OCI-LY7 (cell line): Measurements from ENCODE around the gene FAM168B. TPM values are rescaled to one million over a fixed set of nuclear protein-coding genes. Genes with fewer than 3 reads are reported as not detected.

Experiments
- BruUV-seq: library from RNA; stranded (reverse); fragments of 400-500 nt; replicated peaks from 2 replicates; lab custom pipeline; 2021; lab: Mats Ljungman, UMichigan
- CTCF ChIA-PET: fragments of 300-600 bp; sonication (Branson Sonifier 250); formaldehyde crosslinking; loops from one replicate; lab custom pipeline; 2022; ENCODE audit warnings: antibody characterized with exemption; ENCODE audit not compliant: unreplicated experiment; lab: Charles Lee
- POLR2A ChIA-PET: fragments of 300-600 bp; sonication (Branson Sonifier 250); formaldehyde crosslinking; loops from one replicate; lab custom pipeline; 2022; ENCODE audit warnings: antibody characterized with exemption; lab: Charles Lee
- DNase-seq: peaks from one replicate; pipeline ENCODE4 v3.0.0-alpha.2; 2015; ENCODE audit warnings: low spot score
- H2AFZ ChIP-seq: fragments of 200-600 bp; sonication (generic), shearing (Covaris generic); 2 replicates; pipeline ENCODE4 v1.6.1; 2014; ENCODE audit warnings: mild to moderate bottlenecking, antibody characterized with exemption, low read length, moderate library complexity
- H3K27ac ChIP-seq: fragments of 200-600 bp; sonication (generic); 2 replicates; pipeline ENCODE4 v1.5.1; 2014; ENCODE audit warnings: mixed run types, low read depth, mild to moderate bottlenecking, moderate library complexity, low read length, inconsistent platforms; ENCODE audit not compliant: poor library complexity, severe bottlenecking
- H3K36me3 ChIP-seq: fragments of 200-600 bp; sonication (generic); 2 replicates; pipeline ENCODE4 v1.6.1; 2014; ENCODE audit warnings: mild to moderate bottlenecking, antibody characterized with exemption, low read length, moderate library complexity, mixed read lengths; ENCODE audit not compliant: insufficient read depth
- H3K4me1 ChIP-seq: fragments of 200-600 bp; sonication (generic); 2 replicates; pipeline ENCODE4 v1.5.1; 2014; ENCODE audit warnings: mild to moderate bottlenecking, low read length; ENCODE audit not compliant: insufficient read depth, poor library complexity, severe bottlenecking
- H3K4me2 ChIP-seq: fragments of 200-600 bp; sonication (generic); 2 replicates; pipeline ENCODE4 v1.6.1; 2014; ENCODE audit warnings: mild to moderate bottlenecking, low read length
- H3K4me3 ChIP-seq: fragments of 200-600 bp; sonication (generic); 2 replicates; pipeline ENCODE4 v1.5.1; 2014; ENCODE audit warnings: mild to moderate bottlenecking, low read depth, low read length; ENCODE audit not compliant: poor library complexity, severe bottlenecking
- H3K79me2 ChIP-seq: fragments of 200-600 bp; sonication (generic); 2 replicates; pipeline ENCODE4 v1.6.1; 2016; ENCODE audit warnings: low read depth, mild to moderate bottlenecking, low read length, moderate library complexity, mixed read lengths; ENCODE audit not compliant: insufficient read depth
- H3K9me2 ChIP-seq: fragments of 200-600 bp; sonication (generic); 2 replicates; pipeline ENCODE4 v1.6.1; 2016; ENCODE audit warnings: mild to moderate bottlenecking, low read length, mixed read lengths; ENCODE audit not compliant: insufficient read depth
- H3K9me3 ChIP-seq: fragments of 200-600 bp; sonication (generic); 2 replicates; pipeline ENCODE4 v1.6.1; 2014; ENCODE audit warnings: mild to moderate bottlenecking, mixed run types, low read length, mixed read lengths
- H4K20me1 ChIP-seq: fragments of 200-600 bp; sonication (generic); 2 replicates; pipeline ENCODE4 v1.6.1; 2014; ENCODE audit warnings: mild to moderate bottlenecking, antibody characterized with exemption, low read length, moderate library complexity, mixed read lengths; ENCODE audit not compliant: insufficient read depth
- EZH2phosphoT487 ChIP-seq: fragments of 200-600 bp; sonication (generic); IDR thresholded peaks from 2 replicates; pipeline ENCODE4 v1.6.1; 2018; ENCODE audit warnings: low read depth, borderline replicate concordance, mild to moderate bottlenecking, mixed run types, antibody characterized with exemption, low read length, moderate library complexity, mixed read lengths
- intact Hi-C: fragments of 100-400 bp; cut with micrococcal nuclease; formaldehyde crosslinking; loops from one replicate; pipeline ENCODE4 v1.10.0; 2022; ENCODE audit not compliant: unreplicated experiment
- total RNA-seq, 2 experiments: library from RNA; depleted of rRNA in 1 of 2; stranded (reverse); fragments of >200 nt in 1 of 2; shearing (Covaris generic) in 1 of 2; gene quantifications; 2 replicates each; pipeline ENCODE4 v1.2.3, GENCODE V29; 2014 to 2022
- TF ChIP-seq, protein P1 (sequence below): fragments of 200-600 bp; sonication (generic); conservative IDR thresholded peaks from 2 replicates; pipeline ENCODE4 v1.5.1; 2014; ENCODE audit warnings: mild to moderate bottlenecking, antibody characterized with exemption, low read length, moderate library complexity, mixed read lengths

FAM168B gene
- total RNA-seq, 2 experiments from 2014 or later = 53.6 to 85.3 TPM

DNA sequence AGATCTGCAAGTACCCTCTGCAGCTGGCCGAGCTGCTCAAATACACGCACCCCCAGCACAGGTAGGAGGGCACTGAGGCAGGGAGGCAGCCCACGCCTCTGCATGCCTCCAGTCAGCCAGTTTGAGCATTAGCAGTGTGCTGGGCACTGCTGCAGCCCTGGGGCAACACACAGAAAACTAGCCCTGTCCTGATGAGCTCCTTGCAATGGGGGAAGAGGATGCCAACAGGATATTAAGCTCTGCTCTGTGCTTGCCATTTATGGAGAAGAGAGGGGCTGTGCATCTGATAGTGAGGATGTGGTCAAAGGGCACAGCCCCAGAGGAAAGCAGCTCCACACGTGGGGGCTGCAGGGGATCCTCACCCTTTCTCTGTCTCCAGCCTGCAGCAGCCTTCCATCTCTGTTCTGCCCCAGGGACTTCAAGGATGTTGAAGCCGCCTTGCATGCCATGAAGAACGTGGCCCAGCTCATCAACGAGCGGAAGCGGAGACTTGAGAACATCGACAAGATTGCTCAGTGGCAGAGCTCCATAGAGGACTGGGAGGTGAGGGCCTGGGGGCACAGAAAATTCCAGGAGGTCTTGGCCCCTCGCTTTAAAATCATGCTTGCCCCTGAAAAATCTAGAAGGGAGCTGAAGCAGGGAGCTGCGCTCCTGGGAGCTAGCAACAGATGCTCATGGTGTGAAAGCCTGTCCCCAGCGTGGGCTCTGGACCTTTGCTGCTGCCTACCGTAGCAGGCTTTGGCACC, 51.7 kb downstream of the FAM168B start:
- no TSS peak for BruUV-seq
- DNase-seq = no peak
- ChIA-PET POLR2A (interaction anchor here (0.6 kb wide), 2 partner anchors 34 to 602 kb away, joined by 3 read pairs; no protein-coding TSS in a partner anchor), CTCF (no interaction called here)
- intact Hi-C loops = no loop called here
- Histone ChIP-seq H3K4me2 (no peak overlapping the region), H3K9me3 (no peaks in the 10 kb centered on the region), H3K4me3 (no peak overlapping the region), H3K27ac (no peak overlapping the region), H4K20me1 (no peaks in the 10 kb centered on the region), H3K9me2 (no peaks in the 10 kb centered on the region), H3K36me3 (peaks cover under 1% of the 10 kb centered on the region; the same call in 1 of the 2 replicates), H2AFZ (no peak overlapping the region), H3K79me2 (no peaks in the 10 kb centered on the region), H3K4me1 (no peaks in the 10 kb centered on the region)
- TF ChIP-seq, protein P1, sequence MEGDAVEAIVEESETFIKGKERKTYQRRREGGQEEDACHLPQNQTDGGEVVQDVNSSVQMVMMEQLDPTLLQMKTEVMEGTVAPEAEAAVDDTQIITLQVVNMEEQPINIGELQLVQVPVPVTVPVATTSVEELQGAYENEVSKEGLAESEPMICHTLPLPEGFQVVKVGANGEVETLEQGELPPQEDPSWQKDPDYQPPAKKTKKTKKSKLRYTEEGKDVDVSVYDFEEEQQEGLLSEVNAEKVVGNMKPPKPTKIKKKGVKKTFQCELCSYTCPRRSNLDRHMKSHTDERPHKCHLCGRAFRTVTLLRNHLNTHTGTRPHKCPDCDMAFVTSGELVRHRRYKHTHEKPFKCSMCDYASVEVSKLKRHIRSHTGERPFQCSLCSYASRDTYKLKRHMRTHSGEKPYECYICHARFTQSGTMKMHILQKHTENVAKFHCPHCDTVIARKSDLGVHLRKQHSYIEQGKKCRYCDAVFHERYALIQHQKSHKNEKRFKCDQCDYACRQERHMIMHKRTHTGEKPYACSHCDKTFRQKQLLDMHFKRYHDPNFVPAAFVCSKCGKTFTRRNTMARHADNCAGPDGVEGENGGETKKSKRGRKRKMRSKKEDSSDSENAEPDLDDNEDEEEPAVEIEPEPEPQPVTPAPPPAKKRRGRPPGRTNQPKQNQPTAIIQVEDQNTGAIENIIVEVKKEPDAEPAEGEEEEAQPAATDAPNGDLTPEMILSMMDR = no peak
- TF ChIP-seq EZH2phosphoT487 = no peak

DNA sequence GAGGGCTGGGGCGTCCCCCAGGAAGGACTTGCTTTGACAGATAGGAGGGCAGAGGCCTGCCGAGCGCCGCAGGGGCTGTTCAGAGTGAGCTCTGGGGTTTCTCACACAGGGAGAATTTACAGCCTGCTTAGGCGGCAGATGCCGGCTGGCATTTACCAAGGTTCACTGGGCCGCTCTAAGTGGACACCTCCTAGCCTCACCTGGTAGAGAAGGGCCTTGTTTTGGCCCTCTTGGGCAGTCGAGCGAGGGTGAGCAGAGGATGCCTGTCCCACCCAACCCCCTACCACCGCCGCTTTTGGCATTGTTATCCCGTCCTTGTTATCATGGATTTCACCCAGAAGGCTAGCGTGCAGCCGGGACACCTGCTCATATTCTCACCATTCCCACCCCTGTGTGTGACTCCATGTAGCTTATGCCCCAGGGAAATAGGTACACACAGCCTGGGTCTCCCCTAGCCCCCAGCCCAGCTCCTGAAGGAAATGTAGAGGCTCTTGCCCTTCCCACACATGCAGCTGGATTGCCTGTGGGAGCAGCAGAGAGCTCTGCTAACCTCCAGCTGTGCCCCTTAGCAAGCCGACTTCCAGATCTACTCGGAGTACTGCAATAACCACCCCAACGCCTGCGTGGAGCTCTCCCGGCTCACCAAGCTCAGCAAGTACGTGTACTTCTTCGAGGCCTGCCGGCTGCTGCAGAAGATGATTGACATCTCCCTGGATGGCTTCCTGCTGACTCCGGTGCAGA, 52.4 kb downstream of the FAM168B start:
- H3K79me2 ChIP-seq = no peaks in the 10 kb centered on the region
- no peak overlapping the region for H3K4me2 ChIP-seq
- no peaks in the 10 kb centered on the region for H3K9me3 ChIP-seq
- no peaks in the 10 kb centered on the region for H3K9me2 ChIP-seq
- POLR2A ChIA-PET = interaction anchor here (0.6 kb wide), 1 partner anchor 33 kb away, joined by 3 read pairs; no protein-coding TSS in a partner anchor
- no peaks in the 10 kb centered on the region for H4K20me1 ChIP-seq
- TF ChIP-seq, protein P1 = no peak
- no peak for TF ChIP-seq EZH2phosphoT487
- CTCF ChIA-PET = no interaction called here
- H3K4me1 ChIP-seq = no peaks in the 10 kb centered on the region
- no peak overlapping the region for H3K27ac ChIP-seq
- H3K36me3 ChIP-seq = no peaks in the 10 kb centered on the region
- intact Hi-C loops = no loop called here
- no peak overlapping the region for H3K4me3 ChIP-seq
- no peak overlapping the region for H2AFZ ChIP-seq
- BruUV-seq = no TSS peak
- no peak for DNase-seq
